WI38 (cell line): ENCODE measurements around the gene CLIC4.

ENCODE experiments used
- H3K4me3 ChIP-seq: 2 replicates; pipeline ENCODE4 v1.5.1; 2011; ENCODE audit warnings: low read depth, mild to moderate bottlenecking, control low read depth, low read length
- TF ChIP-seq, protein P1 (sequence below): IDR thresholded peaks from 2 replicates; pipeline ENCODE4 v1.5.1; 2012; ENCODE audit warnings: low read depth, mild to moderate bottlenecking, control low read depth, low read length

CLIC4 gene

GRCh38 chr1:24713176-24713575, 32.1 kb upstream of the CLIC4 start:
- TF ChIP-seq, protein P1, sequence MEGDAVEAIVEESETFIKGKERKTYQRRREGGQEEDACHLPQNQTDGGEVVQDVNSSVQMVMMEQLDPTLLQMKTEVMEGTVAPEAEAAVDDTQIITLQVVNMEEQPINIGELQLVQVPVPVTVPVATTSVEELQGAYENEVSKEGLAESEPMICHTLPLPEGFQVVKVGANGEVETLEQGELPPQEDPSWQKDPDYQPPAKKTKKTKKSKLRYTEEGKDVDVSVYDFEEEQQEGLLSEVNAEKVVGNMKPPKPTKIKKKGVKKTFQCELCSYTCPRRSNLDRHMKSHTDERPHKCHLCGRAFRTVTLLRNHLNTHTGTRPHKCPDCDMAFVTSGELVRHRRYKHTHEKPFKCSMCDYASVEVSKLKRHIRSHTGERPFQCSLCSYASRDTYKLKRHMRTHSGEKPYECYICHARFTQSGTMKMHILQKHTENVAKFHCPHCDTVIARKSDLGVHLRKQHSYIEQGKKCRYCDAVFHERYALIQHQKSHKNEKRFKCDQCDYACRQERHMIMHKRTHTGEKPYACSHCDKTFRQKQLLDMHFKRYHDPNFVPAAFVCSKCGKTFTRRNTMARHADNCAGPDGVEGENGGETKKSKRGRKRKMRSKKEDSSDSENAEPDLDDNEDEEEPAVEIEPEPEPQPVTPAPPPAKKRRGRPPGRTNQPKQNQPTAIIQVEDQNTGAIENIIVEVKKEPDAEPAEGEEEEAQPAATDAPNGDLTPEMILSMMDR = no peak
- H3K4me3 ChIP-seq = no peak overlapping the region

GRCh38 chr1:24713736-24714135, 31.5 kb upstream of the CLIC4 start:
- TF ChIP-seq, protein P1 = no peak
- no peak overlapping the region for H3K4me3 ChIP-seq

DNA sequence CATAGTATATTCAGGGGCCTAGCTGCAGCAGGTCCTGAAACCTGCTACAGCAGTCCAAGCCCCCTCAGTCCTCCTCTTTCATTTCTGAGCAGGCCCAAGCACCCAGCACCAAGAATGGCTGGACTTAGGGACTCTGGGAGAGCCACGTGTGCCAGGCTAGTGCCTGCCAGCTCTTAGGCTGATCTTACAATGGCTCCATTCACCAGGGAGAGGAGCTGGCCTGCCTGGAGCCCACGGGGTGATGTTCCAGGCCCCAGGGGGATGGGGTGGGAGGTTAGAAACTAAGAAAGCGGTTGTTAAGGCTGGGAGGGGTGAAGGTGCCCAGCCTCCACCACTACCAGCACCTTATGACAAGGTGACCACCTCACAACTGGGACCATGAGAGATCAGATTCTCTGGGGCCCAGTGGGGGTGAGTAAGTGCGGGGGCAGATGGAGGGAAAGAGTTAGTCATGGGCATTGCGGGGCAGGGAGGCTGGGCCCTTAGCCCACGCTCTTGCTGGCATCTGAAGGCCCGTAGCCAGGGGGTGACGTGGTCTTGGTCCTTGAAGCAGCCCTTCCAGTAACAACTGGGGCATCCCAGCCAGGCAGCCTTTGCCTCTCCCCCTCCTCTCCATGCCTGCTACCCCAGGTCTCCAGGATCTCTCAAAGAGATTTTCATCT, 30.3 kb upstream of the CLIC4 start:
- H3K4me3 ChIP-seq = no peak overlapping the region
- TF ChIP-seq, protein P1 = no peak

DNA sequence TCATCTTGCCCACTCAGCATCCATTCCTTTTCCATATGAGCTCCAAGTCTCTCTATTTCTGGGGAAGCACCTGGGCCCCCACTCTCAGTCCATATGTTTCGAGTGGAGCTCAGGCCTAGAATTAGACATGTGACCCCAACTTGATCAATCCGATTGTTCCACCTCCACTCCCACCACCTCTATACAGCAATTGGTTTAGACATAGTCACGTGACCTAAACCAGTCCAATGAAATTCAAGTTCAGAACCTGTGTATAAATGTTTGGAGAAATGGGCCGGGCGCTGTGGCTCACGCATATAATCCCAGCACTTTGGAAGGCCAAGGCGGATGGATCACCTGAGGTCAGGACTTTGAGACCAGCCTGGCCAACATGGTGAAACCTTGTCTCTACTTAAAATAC, 29.6 kb upstream of the CLIC4 start:
- TF ChIP-seq, protein P1 = no peak
- no peak overlapping the region for H3K4me3 ChIP-seq

GRCh38 chr1:24717887-24718650, 27.2 kb upstream of the CLIC4 start:
- TF ChIP-seq, protein P1 = no peak

GRCh38 chr1:24720152-24720551, 25.1 kb upstream of the CLIC4 start:
- H3K4me3 ChIP-seq = no peak overlapping the region

More at GRCh38 chr1:24717887-24718650, 27.2 kb upstream of the CLIC4 start:
- H3K4me3 ChIP-seq = no peak overlapping the region

More at GRCh38 chr1:24720152-24720551, 25.1 kb upstream of the CLIC4 start:
- TF ChIP-seq, protein P1 = no peak
